Sciatic nerve (tissue), 2 donors: Measurements from ENCODE around the gene LRRC8D. TPM values are rescaled to one million over a fixed set of nuclear protein-coding genes. Genes with fewer than 3 reads are reported as not detected.

Experiments
- ATAC-seq: fragments of 200-7000 bp; cut with Tn5 transposase; one replicate; pipeline ENCODE4 v1.9.1; 2020; ENCODE audit warnings: mild to moderate bottlenecking, moderate library complexity
- DNase-seq: peaks from one replicate; pipeline ENCODE4 v3.0.0-alpha.2; 2020; ENCODE audit warnings: low spot score
- intact Hi-C: fragments of 100-400 bp; cut with DNase I; formaldehyde crosslinking; loops from one replicate; pipeline ENCODE4 v1.14.2; 2022
- total RNA-seq: library from RNA; stranded (reverse); fragmentation: NEBNext Ultra II Directional; extraction: Animal tissue kit (Norgen Biotek cat#: 25700); gene quantifications from one replicate; pipeline ENCODE4 v1.2.1, GENCODE V29; 2021
- donor health status: DM: no; HTN: no; CAD: no.
- donor health status: DM: no; HTN: no; CAD: no.

LRRC8D gene
- total RNA-seq, 1 donor from 2014 or later, result 24.2 TPM

DNA sequence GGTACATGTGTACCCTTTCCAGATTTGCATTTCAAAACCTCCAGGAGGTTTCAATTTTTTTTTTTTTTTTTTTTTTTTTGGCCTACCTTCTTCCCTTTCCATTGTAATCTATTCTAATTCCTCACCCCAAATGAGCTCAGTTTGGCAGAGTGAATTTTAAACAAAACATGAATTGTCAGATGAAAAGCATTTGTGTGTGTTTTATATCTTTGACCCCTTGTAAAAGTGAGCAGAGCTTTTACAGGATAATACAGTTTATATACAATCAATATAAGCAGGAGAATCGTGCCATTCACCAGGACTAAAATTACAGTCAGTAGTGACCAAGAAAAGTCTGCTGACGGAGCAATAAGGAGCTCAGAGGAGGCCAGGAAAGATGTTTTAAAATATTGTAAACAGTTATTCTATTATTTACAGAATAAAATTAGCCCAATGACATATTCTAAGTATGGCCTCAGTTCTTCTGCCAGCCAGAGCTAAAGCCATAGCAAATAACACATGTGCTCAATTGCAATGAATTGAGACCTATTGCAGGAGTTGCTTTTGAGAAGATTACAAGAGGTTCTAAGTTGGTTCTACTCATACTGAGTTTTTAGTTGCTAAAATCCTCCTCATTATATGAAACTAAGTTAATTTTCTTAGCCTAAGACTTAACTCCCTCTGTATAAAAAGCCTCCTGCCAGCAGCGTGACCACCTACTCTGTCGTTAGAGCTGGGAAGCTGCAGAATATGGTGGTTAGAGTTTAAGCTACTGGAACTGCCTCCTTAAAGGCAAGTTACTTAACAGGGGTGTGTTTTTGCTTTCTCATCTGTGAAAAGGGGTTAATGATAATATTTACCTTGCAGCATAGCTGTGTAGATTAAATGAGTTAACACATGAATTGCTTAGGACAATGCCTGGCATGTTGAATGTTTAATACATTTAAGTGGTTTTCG, 123.3 kb downstream of the LRRC8D start:
- no peak for ATAC-seq
- DNase-seq, result no peak
- intact Hi-C loops, result no loop called here

DNA sequence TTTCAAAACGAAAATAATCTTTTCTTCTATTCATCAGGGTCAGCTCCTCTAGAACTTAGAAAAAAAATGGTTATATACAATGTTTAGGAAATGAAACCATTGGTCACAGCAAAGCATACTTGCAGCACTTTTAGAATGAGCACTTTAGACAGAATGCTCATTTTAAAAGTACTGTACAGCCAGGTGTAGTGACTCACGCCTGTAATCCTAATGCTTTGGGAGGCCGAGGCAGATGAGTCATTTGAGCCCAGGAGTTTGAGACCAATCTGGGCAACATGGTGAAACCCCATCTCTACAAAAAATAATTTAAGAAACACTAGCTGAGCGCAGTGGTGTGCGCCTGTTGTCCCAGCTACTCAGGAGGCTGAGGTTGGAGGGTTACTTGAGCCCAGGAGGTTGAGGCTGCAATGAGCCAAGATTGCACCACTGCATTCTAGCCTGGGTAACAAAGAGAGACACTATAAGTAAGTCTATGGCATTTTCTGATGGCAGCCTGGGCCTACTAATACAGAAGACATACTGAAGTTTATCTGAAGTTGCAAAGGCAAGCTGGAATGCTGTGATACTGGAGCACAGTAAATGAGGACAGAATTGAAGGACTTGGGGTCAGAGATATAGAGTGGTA, 125.1 kb downstream of the LRRC8D start:
- intact Hi-C loops, result no loop called here
- no peak for DNase-seq
- no peak for ATAC-seq

DNA sequence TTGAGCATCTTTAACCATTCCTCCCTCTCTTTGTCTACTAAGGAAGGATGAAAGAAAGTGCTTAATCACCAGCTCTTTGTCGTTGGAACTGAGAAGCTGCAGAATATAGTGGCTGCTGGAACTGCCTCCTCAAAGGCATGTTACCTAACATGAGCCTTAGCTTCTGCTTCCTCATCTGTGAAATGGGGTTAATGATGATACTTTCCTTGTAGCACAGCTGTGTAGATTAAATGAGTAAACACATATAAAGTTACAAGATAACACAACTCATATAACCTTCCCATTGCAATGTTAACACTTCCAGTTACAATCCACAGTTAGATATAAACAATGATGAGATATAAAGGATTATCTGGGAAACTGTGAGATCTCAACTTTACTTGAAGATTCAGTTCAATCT, 125.7 kb downstream of the LRRC8D start:
- no peak for ATAC-seq

DNA sequence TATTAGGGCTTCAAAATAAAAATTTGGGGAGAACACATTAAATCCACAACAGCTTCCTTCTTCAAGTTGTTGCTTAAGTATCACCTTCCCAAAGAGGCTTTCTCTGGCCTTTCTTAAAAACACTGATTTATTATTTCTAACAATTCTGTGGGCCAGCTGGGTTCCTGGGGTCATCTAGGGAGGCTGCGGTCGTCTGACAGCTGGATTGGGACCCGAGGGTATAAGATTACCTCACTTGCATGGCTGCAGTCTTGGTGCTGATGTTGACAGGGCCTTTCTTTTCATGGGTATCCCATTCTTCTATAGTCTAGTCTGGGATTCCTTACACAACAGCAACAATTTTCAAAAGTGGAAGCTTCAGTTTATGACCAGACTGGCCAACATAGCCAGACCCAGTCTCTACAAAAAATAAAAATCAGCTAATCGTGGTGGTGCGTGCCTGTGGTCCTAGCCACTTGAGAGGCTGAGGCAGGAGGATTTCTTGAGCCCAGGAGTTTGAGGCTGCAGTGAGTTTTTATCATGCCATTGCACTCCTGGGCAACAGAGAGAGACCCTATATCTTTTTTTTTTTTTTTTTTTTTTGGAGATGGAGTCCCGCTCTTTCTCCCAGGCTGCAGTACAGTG, 128.0 kb downstream of the LRRC8D start:
- DNase-seq (no peak), ATAC-seq (peak; percentile 41)
- intact Hi-C loops, result no loop called here

More for the DNA sequence above, 125.7 kb downstream of the LRRC8D start:
- no peak for DNase-seq
- intact Hi-C loops, result no loop called here

DNA sequence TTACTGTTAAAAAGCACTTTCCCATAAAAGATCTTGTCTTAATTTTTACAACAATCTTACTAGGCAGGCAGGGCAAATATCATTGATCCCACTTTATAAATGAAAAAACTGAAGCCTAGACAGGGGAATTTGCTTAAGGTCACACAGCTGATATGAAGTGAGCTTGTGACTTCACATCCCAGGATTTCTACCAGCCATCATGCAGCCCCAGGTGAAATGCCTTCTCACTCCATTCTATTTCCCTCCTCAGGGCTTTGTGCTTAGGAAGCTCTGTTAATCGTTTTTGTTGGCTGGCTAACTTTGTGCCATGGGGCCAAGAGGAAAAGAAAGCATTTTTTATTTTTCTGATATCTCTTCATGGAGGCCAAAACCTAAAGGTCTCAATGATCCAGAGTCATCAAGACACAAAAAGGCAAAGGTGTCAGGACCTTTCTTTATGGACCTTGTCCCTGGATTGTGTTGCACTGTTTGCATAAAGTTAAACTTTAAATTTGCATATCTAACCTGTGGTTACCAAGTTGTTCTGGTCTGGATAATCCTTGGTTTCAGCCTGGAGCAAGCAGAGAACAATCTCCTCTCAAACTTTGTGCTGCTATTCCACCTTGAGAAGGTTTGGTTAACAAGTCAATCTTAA, 129.3 kb downstream of the LRRC8D start:
- DNase-seq, result no peak
- ATAC-seq, result no peak
- intact Hi-C loops, result no loop called here

DNA sequence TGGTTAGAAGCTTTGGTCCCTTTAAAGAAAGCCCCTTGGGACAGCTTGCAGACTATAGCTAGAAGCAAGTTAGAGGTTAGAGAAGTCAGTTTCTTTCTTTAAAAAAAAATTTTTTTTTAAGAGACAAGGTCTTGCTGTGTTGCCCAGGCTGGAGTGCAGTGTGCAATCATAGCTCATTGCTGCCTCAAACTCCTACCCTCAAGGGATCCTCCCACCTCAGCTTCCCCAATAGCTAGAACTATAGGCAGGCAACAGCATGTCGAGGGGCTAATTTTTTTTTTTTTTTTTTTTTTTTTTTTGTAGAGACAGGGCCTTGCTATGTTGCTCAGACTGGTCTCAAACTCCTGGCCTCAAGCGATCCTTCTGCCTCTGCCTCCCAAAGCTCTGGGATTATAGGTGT, 129.9 kb downstream of the LRRC8D start:
- intact Hi-C loops, result no loop called here
- DNase-seq, result no peak
- ATAC-seq, result no peak

DNA sequence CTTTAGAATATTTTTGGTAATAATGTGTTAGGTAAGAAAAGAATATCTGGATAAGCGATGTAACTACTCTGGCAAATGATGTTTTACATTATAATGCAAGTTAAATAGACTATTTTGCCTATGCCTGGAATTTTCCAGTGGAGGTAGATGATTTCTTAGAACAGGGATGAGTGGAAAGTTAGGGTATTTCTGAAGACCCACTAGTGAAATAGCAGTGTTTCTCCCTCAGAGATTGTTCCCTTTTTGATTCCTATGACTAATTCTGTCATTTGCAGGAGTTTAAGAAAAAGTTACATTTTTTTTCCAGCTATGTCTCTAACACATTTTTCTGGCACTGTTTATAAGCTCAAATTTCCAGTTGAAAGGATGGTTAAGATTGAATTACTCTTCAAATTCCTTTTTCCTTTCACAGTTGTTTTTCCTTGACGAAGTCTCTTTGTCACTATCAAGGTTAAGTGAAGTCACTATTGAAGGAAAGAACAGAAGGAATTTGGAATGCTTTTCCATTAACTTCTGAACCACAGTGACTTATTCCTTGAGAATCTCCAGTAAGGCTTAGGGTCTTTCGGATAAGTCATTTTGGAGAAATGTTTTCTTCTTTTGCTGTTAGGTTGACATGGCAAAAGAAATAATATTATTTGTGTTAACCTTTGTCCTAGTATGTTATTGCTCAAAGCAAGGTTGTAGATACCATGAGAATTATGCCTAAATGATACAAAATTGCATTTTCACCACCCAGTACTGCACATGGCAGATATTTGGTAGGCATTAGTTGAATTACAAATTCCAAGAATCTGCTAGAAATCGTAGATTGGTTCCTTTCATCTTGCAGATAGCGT, 131.2 kb downstream of the LRRC8D start:
- DNase-seq (no peak), ATAC-seq (no peak)
- intact Hi-C loops, result no loop called here

DNA sequence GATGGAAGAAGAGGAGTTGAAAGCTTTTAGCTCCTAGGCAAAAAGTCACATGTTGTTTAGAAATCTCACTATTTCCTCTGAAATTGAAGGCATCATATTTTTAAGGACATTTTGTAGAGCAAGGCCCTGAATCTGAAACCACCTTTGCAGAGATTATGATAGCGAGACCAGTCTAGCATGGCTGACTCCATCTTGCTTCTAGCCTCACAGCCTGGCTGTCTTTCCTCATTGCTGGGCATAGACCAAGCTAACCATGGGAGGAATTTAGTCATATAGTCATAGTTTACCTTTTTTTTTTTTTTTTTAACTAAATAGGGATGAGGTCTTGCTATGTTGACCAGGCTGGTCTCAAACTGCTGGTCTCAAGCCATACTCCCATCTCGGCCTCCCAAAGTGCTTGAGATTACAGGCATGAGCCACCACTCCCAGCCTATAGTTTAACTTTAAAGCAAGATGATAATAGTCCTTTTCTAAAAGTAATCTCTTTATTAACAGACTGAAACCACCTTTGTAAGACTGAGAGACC, 131.8 kb downstream of the LRRC8D start:
- ATAC-seq, result no peak
- intact Hi-C loops, result no loop called here
- no peak for DNase-seq

DNA sequence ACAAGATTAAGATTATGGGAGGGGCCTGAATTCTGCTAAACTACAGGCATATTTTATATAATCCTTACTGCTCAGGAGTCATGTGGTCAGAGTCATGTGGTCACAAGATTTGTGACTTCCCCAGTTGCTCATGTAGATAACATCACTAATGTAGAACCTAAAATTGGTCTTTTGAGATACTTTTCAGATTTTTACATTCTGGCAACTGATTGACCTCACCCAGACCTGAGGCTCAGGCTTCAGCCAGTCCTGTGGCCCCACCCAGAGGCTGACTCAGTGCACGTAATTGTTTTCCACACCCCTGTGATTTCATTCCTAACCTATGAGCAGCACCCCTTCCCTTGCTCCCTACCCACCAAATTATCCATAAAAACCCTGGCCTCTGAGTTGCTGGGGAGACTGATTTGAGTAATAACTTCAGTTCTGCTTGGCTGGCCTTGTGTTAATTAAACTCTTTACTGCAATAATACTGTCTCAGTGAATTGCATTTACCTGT, 132.3 kb downstream of the LRRC8D start:
- ATAC-seq (no peak), DNase-seq (no peak)
- intact Hi-C loops, result no loop called here

DNA sequence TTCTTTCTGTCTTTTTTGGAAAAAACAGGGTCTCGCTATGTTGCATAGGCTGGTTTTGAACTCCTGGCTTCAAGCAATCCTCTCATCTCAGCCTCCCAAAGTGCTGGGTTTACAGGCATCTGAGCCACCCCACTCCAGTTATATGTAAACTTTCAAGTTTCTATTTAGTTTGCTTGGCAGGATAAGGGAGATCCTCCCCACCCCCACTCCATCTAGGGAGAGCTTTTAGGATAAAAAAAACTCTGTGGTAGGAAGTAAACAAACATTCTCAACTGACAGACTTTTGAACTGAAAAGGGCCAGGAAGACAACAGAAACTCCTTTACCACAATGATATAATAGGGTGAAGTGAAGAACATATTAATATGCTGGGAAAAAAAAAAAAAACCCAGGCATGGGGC, 133.1 kb downstream of the LRRC8D start:
- intact Hi-C loops, result no loop called here
- ATAC-seq (no peak), DNase-seq (no peak)

DNA sequence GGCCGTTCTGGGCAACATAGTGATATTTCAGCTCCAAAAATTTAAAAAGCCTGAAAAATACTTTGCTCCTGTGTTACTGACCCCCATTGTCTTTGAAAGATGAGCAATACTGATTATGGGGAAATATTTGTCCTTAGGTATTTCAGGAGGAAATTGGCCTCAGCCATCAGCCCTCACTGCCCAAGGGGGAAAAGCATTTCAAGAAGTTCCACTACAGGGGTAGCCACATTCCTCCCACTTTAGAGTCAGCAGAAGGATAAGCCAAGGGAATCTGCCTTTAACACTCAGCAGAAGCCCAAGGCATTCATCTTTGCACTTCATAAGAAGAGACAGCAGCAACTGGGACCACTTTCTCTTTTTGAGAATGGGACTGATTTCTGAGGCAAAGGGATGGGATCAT, 133.6 kb downstream of the LRRC8D start:
- DNase-seq (no peak), ATAC-seq (no peak)
- intact Hi-C loops, result no loop called here

DNA sequence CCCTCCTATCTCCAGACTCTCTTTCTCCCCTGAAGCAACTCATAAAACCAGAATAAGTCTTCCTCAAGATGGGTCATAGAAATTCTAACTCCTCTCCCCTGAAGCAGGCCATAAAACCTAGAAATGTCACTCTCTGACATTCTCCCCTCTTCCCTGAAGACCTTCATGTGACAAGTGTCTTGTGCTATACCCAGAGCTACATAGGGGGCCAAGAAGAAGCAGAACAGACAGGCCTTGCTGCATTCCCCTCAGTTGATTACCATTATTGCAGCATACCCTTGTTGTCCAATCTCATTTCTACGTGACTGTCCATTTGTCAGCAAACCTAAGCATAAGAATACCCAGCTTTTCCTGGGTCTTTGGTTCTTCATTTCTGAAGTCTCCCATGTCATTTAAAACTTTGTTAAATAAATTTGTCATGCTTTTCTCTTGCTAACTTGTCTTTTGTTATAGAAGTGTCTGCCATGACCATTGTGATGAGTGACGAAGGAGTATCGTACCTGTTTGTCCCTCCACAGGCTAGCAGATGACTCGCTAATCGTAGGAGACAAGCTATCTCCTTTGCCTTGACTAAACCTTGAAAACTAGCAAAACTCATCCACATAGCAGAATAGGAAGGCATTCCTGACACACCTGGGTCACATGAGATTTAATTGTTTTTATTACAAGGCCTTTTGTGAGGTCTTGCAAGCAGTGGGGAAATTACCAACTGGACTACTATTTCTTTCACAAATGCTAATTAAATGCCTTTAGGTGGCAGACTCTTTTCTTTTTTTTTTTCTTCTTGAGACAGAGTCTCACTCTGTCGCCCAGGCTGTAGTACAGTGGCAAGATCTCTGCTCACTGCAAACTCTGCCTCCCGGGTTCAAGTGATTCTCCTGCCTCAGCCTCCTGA, 134.7 kb downstream of the LRRC8D start:
- ATAC-seq (no peak), DNase-seq (no peak)
- intact Hi-C loops, result no loop called here

DNA sequence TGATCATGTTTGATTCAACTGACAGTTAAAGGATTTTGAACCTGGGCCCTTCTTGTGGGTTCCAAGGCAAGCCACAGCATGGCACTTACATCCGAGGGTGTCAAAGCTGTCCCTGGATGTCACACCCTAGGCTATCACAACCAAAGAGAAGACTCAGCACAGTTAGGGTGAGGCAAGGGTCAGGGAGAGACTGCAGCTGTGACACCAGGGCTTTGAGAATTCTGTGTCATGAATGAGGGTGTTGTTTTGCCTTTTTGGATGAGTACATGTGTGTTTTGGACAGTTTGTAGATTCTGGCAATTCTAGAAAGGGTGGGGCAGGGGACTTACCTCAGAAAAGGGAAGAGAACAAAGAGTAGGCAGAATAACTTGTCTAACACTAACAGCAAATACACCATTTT, 136.3 kb downstream of the LRRC8D start:
- peak; percentile 93 for ATAC-seq
- intact Hi-C loops, result no loop called here
- DNase-seq, result no peak

DNA sequence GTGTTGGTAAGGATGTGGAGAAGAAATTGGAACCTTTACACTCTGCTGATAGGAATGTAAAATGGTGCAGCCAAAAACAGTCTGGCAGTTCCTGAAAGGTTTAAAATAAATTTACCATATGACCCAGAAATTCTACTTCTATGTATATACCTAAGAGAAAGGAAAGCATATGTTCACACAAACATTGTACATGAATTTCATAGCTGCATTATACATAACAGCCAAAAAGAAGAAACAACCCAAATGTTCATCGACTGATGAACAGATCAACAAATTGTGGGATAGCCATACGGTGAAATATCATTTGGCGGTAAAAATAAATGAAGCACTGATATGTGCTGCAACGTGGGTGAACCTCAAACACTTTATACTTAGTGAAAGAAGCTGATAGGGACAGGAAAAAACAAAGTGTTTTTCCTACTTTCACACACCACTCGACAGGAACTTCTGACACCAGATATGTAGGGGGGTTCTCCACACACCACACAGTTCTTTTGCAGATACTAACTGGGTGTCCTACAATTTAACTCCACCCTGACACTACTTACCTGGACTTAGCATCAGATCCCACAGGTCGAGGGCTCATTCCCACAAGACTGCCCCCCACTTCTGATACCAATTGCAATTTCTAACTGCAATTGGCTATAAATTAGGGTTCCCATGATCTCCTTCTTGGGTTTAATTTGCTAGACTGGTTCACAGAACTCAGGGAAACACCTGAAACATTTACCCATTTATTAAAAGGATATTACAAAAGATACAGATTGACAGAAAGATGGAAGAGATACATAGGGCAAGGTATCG, 138.2 kb downstream of the LRRC8D start:
- intact Hi-C loops, result no loop called here
- DNase-seq (no peak), ATAC-seq (no peak)

DNA sequence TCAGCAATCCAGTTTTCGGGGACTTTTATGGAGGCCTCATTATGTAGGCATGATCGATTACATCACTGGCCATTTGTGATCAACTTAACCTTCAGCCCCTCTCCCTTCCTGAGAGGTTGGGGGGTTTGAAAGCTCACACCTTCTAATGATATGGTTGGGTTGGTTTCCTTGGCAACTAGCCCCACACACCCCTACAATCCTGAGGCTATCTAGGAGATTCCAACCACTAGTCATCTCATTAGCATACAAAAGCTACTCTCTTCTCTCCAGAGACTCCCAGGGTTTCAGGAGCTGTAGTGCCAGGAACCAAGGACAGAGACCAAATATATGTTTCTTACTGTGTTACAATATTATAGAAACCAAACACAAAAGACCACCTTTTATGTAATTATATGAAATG, 138.9 kb downstream of the LRRC8D start:
- intact Hi-C loops, result no loop called here
- no peak for ATAC-seq
- DNase-seq, result no peak

DNA sequence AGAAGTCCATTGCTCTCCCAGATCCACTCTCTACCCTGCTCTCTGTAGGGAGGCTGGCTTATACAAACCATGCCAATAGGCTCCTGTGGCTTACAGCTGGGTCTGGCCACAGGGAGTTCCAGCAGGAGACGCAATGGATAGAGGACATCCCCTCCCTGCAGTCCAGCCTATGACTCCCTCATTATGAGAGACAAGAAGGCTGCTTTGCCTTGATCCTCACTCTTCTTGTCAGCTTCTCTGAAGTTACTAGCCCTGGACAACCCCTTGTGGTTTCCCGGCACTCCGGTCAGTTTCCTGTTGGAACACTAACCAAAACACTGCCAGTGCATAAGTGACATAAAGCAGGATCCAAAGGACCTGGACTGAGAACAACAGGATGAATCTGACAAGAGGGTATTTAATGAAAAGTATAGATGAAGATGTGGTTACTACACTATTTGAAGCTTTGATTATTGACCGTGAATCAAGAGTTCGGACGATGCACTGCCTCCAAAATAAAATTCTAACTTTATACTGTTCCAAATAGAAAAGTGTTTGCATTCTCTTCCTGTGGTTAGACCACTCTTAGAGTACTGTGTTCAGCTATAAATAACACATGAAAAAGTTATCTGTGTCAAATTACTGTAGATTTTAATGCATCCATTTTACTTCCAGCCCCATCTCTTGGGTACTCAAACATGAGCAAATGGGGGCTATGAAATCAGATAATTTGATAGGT, 141.4 kb downstream of the LRRC8D start:
- ATAC-seq, result no peak
- DNase-seq, result no peak
- intact Hi-C loops, result no loop called here
